Measurements from ENCODE around the gene MIOX.

MIOX gene

GRCh38 chr22:50456466-50457234, 30.0 kb upstream of the MIOX start:
- Histone ChIP-seq H3K36me3 (ENCODE audit: insufficient read depth, insufficient read length, low read length) (peaks cover 71% of the 10 kb centered on the region), H3K4me3 (ENCODE audit: insufficient read length, low read depth) (no peak overlapping the region), H3K27me3 (ENCODE audit: insufficient read depth, insufficient read length) (no peaks in the 10 kb centered on the region), H3K9me3 (ENCODE audit: insufficient read depth, low read length) (no peaks in the 10 kb centered on the region), H3K4me1 (ENCODE audit: insufficient read depth, insufficient read length) (no peaks in the 10 kb centered on the region), H3K9ac (ENCODE audit: insufficient read length, low read depth) (no peak overlapping the region)
- TF ChIP-seq YY1 (IDR thresholded peaks at IDR 0.05; ENCODE audit: insufficient read depth, insufficient read length): no peak
- TF ChIP-seq SUZ12 (IDR thresholded peaks at IDR 0.05; ENCODE audit: extremely low read depth, insufficient read depth, insufficient read length): no peak
- TF ChIP-seq ZNF274 (IDR thresholded peaks at IDR 0.05; ENCODE audit: low read depth, low read length): no peak
- no peak for DNase-seq (ENCODE audit: low read depth, low spot score)

- peaks cover 89% of the 10 kb centered on the region for H3K36me3 ChIP-seq (ENCODE audit: insufficient read depth, insufficient read length, low read length)
- no peaks in the 10 kb centered on the region for H3K9me3 ChIP-seq (ENCODE audit: insufficient read depth, low read length)
- H3K9ac ChIP-seq (ENCODE audit: insufficient read length, low read depth): no peak overlapping the region
- no peak for TF ChIP-seq ZNF274 (IDR thresholded peaks at IDR 0.05; ENCODE audit: low read depth, low read length)
- no peak for TF ChIP-seq YY1 (IDR thresholded peaks at IDR 0.05; ENCODE audit: insufficient read depth, insufficient read length)
- no peak for TF ChIP-seq SUZ12 (IDR thresholded peaks at IDR 0.05; ENCODE audit: extremely low read depth, insufficient read depth, insufficient read length)
- no peaks in the 10 kb centered on the region for H3K4me1 ChIP-seq (ENCODE audit: insufficient read depth, insufficient read length)
- no peaks in the 10 kb centered on the region for H3K27me3 ChIP-seq (ENCODE audit: insufficient read depth, insufficient read length)
- DNase-seq (ENCODE audit: low read depth, low spot score): no peak
- no peak overlapping the region for H3K4me3 ChIP-seq (ENCODE audit: insufficient read length, low read depth)
Measured at GRCh38 chr22:50459016-50459415, 27.6 kb upstream of the MIOX start.

DNA sequence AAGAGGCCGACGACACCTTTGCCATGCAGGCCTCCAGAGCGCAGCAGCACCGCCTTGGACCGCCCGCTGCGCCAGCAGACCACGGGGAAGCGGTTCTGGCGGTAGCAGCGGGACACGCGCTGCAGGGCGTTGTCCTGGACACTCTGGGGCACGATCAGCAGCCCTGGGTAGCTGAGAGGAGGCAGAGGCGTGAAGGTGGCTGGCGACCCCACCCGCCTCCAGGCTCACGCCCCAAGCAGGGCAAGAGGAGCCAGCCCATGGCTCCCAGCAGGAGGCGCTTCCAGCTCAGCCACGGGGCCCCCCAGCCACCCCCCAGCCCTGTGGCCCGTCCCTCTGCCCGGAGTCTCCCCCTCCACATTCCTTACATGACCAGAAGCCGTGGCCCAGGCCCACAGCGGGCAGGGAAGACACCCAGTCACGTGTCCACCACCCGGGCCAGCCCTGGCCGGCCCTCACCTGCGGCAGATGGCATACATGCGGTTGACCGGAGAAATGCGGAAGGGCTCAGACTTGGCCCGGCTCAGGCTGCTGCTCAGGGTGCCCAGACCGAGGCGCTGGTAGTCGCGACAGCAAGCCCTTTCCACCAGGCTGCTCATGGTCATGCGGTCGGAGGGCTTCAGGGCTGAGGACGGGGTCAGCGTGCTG, 27.0 kb upstream of the MIOX start:
- H3K27me3 ChIP-seq (ENCODE audit: insufficient read depth, insufficient read length): no peaks in the 10 kb centered on the region
- H3K9me3 ChIP-seq (ENCODE audit: insufficient read depth, low read length): no peaks in the 10 kb centered on the region
- H3K36me3 ChIP-seq (ENCODE audit: insufficient read depth, insufficient read length, low read length): peaks cover 89% of the 10 kb centered on the region
- no peaks in the 10 kb centered on the region for H3K4me1 ChIP-seq (ENCODE audit: insufficient read depth, insufficient read length)
- no peak overlapping the region for H3K4me3 ChIP-seq (ENCODE audit: insufficient read length, low read depth)
- H3K9ac ChIP-seq (ENCODE audit: insufficient read length, low read depth): no peak overlapping the region
- TF ChIP-seq YY1 (IDR thresholded peaks at IDR 0.05; ENCODE audit: insufficient read depth, insufficient read length): no peak
- no peak for TF ChIP-seq ZNF274 (IDR thresholded peaks at IDR 0.05; ENCODE audit: low read depth, low read length)
- no peak for TF ChIP-seq SUZ12 (IDR thresholded peaks at IDR 0.05; ENCODE audit: extremely low read depth, insufficient read depth, insufficient read length)
- no peak for DNase-seq (ENCODE audit: low read depth, low spot score)

GRCh38 chr22:50460938-50461337, 25.7 kb upstream of the MIOX start:
- no peaks in the 10 kb centered on the region for H3K27me3 ChIP-seq (ENCODE audit: insufficient read depth, insufficient read length)
- DNase-seq (ENCODE audit: low read depth, low spot score): no peak
- no peaks in the 10 kb centered on the region for H3K4me1 ChIP-seq (ENCODE audit: insufficient read depth, insufficient read length)
- H3K4me3 ChIP-seq (ENCODE audit: insufficient read length, low read depth): no peak overlapping the region
- H3K9me3 ChIP-seq (ENCODE audit: insufficient read depth, low read length): no peaks in the 10 kb centered on the region
- H3K36me3 ChIP-seq (ENCODE audit: insufficient read depth, insufficient read length, low read length): peaks cover 89% of the 10 kb centered on the region
- no peak overlapping the region for H3K9ac ChIP-seq (ENCODE audit: insufficient read length, low read depth)
- TF ChIP-seq ZNF274 (IDR thresholded peaks at IDR 0.05; ENCODE audit: low read depth, low read length) (no peak), YY1 (IDR thresholded peaks at IDR 0.05; ENCODE audit: insufficient read depth, insufficient read length) (no peak), SUZ12 (IDR thresholded peaks at IDR 0.05; ENCODE audit: extremely low read depth, insufficient read depth, insufficient read length) (no peak)

- Histone ChIP-seq H3K27me3 (ENCODE audit: insufficient read depth, insufficient read length) (no peaks in the 10 kb centered on the region), H3K36me3 (ENCODE audit: insufficient read depth, insufficient read length, low read length) (peaks cover 90% of the 10 kb centered on the region)
- TF ChIP-seq SUZ12 (IDR thresholded peaks at IDR 0.05; ENCODE audit: extremely low read depth, insufficient read depth, insufficient read length) (no peak), ZNF274 (IDR thresholded peaks at IDR 0.05; ENCODE audit: low read depth, low read length) (no peak), YY1 (IDR thresholded peaks at IDR 0.05; ENCODE audit: insufficient read depth, insufficient read length) (no peak)
Measured at GRCh38 chr22:50461536-50461935, 25.1 kb upstream of the MIOX start.

GRCh38 chr22:50461979-50462540, 24.6 kb upstream of the MIOX start:
- Histone ChIP-seq H3K4me3 (ENCODE audit: insufficient read length, low read depth) (no peak overlapping the region), H3K9me3 (ENCODE audit: insufficient read depth, low read length) (no peaks in the 10 kb centered on the region), H3K9ac (ENCODE audit: insufficient read length, low read depth) (no peak overlapping the region), H3K27me3 (ENCODE audit: insufficient read depth, insufficient read length) (no peaks in the 10 kb centered on the region), H3K36me3 (ENCODE audit: insufficient read depth, insufficient read length, low read length) (peaks cover 90% of the 10 kb centered on the region), H3K4me1 (ENCODE audit: insufficient read depth, insufficient read length) (no peaks in the 10 kb centered on the region)
- DNase-seq (ENCODE audit: low read depth, low spot score): no peak
- TF ChIP-seq ZNF274 (IDR thresholded peaks at IDR 0.05; ENCODE audit: low read depth, low read length) (no peak), YY1 (IDR thresholded peaks at IDR 0.05; ENCODE audit: insufficient read depth, insufficient read length) (no peak), SUZ12 (IDR thresholded peaks at IDR 0.05; ENCODE audit: extremely low read depth, insufficient read depth, insufficient read length) (no peak)

More at GRCh38 chr22:50461536-50461935, 25.1 kb upstream of the MIOX start:
- H3K9me3 ChIP-seq (ENCODE audit: insufficient read depth, low read length): no peaks in the 10 kb centered on the region
- H3K4me3 ChIP-seq (ENCODE audit: insufficient read length, low read depth): no peak overlapping the region
- no peak for DNase-seq (ENCODE audit: low read depth, low spot score)
- H3K9ac ChIP-seq (ENCODE audit: insufficient read length, low read depth): no peak overlapping the region
- H3K4me1 ChIP-seq (ENCODE audit: insufficient read depth, insufficient read length): no peaks in the 10 kb centered on the region

All from NT2/D1 (cell line).